Measurements from ENCODE around the gene A3GALT2. TPM values are rescaled to one million over a fixed set of nuclear protein-coding genes. Genes with fewer than 3 reads are reported as not detected.

A3GALT2 gene
- total and polyA plus RNA-seq, 4 donors, result not detected

GRCh38 chr1:33330361-33330890 lies 9.5 kb upstream of the A3GALT2 start:
- WGBS, result 93% methylated on average over 3 of the region's 3 CpGs
- TF ChIP-seq TAF1 (conservative IDR thresholded peaks at IDR 0.05) (no peak), ATF3 (IDR thresholded peaks at IDR 0.05) (no peak), ZBTB33 (IDR thresholded peaks at IDR 0.05) (no peak), EGR1 (IDR thresholded peaks at IDR 0.05; ENCODE audit: low read depth in 2 of 2) (no peak), SP1 (IDR thresholded peaks at IDR 0.05) (no peak), FOXA2 (IDR thresholded peaks at IDR 0.05) (no peak)
- Histone ChIP-seq H3K27me3 (ENCODE audit: control insufficient read depth in 4 of 4, insufficient read depth in 4 of 4, low read length in 3 of 4) (no peaks in the 10 kb centered on the region), H3K4me1 (ENCODE audit: control insufficient read depth in 4 of 4, insufficient read depth in 4 of 4, low read length in 3 of 4) (peaks cover 7 to 55% (median 31%) of the 10 kb centered on the region in 4 donors), H3K9me3 (ENCODE audit: control insufficient read depth in 4 of 4, low read length in 3 of 4) (no peaks in the 10 kb centered on the region), H3K36me3 (ENCODE audit: control insufficient read depth in 4 of 4, insufficient read depth in 3 of 4, low read depth in 1 of 4, low read length in 3 of 4) (peaks cover 33 to 76% (median 70%) of the 10 kb centered on the region in 4 donors), H3K27ac (ENCODE audit: low read depth in 1 of 2, low read length in 2 of 2) (no peak overlapping the region), H3K9ac (ENCODE audit: low read depth in 1 of 2, low read length in 2 of 2) (no peak overlapping the region), H3K4me3 (ENCODE audit: low read depth in 1 of 3, low read length in 3 of 3) (no peak overlapping the region)
- DNase-seq (ENCODE audit: low spot score), result no peak

- DNase-seq (ENCODE audit: low spot score), result no peak
- WGBS, result 93% methylated on average over 19 of the region's 19 CpGs
- Histone ChIP-seq H3K9ac (ENCODE audit: low read depth in 1 of 2, low read length in 2 of 2) (no peak overlapping the region), H3K36me3 (ENCODE audit: control insufficient read depth in 4 of 4, insufficient read depth in 3 of 4, low read depth in 1 of 4, low read length in 3 of 4) (peaks cover 39 to 83% (median 77%) of the 10 kb centered on the region in 4 donors), H3K27me3 (ENCODE audit: control insufficient read depth in 4 of 4, insufficient read depth in 4 of 4, low read length in 3 of 4) (no peaks in the 10 kb centered on the region), H3K27ac (ENCODE audit: low read depth in 1 of 2, low read length in 2 of 2) (no peak overlapping the region), H3K9me3 (ENCODE audit: control insufficient read depth in 4 of 4, low read length in 3 of 4) (no peaks in the 10 kb centered on the region), H3K4me3 (ENCODE audit: low read depth in 1 of 3, low read length in 3 of 3) (no peak overlapping the region), H3K4me1 (ENCODE audit: control insufficient read depth in 4 of 4, insufficient read depth in 4 of 4, low read length in 3 of 4) (peaks cover 5 to 48% (median 24%) of the 10 kb centered on the region in 4 donors)
- no peak for TF ChIP-seq REST (IDR thresholded peaks at IDR 0.05)
- no peak for TF ChIP-seq RAD21 (IDR thresholded peaks at IDR 0.05)
- no peak for TF ChIP-seq GABPA (IDR thresholded peaks at IDR 0.05 in 1 of 2, conservative IDR thresholded peaks at IDR 0.05 in 1 of 2)
- no peak for TF ChIP-seq EGR1 (IDR thresholded peaks at IDR 0.05; ENCODE audit: low read depth in 2 of 2)
- TF ChIP-seq HNF4A (conservative IDR thresholded peaks at IDR 0.05), result no peak
- TF ChIP-seq, protein P1, sequence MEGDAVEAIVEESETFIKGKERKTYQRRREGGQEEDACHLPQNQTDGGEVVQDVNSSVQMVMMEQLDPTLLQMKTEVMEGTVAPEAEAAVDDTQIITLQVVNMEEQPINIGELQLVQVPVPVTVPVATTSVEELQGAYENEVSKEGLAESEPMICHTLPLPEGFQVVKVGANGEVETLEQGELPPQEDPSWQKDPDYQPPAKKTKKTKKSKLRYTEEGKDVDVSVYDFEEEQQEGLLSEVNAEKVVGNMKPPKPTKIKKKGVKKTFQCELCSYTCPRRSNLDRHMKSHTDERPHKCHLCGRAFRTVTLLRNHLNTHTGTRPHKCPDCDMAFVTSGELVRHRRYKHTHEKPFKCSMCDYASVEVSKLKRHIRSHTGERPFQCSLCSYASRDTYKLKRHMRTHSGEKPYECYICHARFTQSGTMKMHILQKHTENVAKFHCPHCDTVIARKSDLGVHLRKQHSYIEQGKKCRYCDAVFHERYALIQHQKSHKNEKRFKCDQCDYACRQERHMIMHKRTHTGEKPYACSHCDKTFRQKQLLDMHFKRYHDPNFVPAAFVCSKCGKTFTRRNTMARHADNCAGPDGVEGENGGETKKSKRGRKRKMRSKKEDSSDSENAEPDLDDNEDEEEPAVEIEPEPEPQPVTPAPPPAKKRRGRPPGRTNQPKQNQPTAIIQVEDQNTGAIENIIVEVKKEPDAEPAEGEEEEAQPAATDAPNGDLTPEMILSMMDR (IDR thresholded peaks at IDR 0.05; ENCODE audit: low read depth, low read length, missing input control), result no peak
- TF ChIP-seq TAF1 (conservative IDR thresholded peaks at IDR 0.05), result no peak
- no peak for TF ChIP-seq ZBTB33 (IDR thresholded peaks at IDR 0.05)
- no peak for TF ChIP-seq SP1 (IDR thresholded peaks at IDR 0.05)
- no peak for TF ChIP-seq HNF4G (IDR thresholded peaks at IDR 0.05)
- TF ChIP-seq YY1 (IDR thresholded peaks at IDR 0.05), result no peak
- no peak for TF ChIP-seq JUND (IDR thresholded peaks at IDR 0.05)
- TF ChIP-seq NR2F2 (IDR thresholded peaks at IDR 0.05), result no peak
- no peak for TF ChIP-seq FOXA1 (IDR thresholded peaks at IDR 0.05)
- TF ChIP-seq, protein P2, sequence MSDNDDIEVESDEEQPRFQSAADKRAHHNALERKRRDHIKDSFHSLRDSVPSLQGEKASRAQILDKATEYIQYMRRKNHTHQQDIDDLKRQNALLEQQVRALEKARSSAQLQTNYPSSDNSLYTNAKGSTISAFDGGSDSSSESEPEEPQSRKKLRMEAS (IDR thresholded peaks at IDR 0.05), result no peak
- no peak for TF ChIP-seq RXRA (IDR thresholded peaks at IDR 0.05)
- no peak for TF ChIP-seq ATF3 (IDR thresholded peaks at IDR 0.05)
- no peak for TF ChIP-seq FOXA2 (IDR thresholded peaks at IDR 0.05)
These were observed 8.9 kb upstream of the A3GALT2 start for GRCh38 chr1:33329600-33330305.
